Caki2 (cell line): ENCODE data around the gene WIZ. TPM values are rescaled to one million over a fixed set of nuclear protein-coding genes. Genes with fewer than 3 reads are reported as not detected.
A peak's percentile ranks its signal among the peaks of the same experiment; 100 is the strongest.
"Not testable (repeated sequence)": the region's sequence is repeated elsewhere in the genome, so short reads cannot be mapped to it uniquely, and the experiment has no call there.

ENCODE experiments used
- DNase-seq: peaks from one replicate; pipeline ENCODE4 v3.0.0-alpha.2; 2015; ENCODE audit warnings: low read depth
- in situ Hi-C: cut with HindIII; loops from 2 replicates; pipeline ENCODE4 v1.10.0; 2016; ENCODE audit warnings: low sequenced_read_pairs, low pct_unique_long_range_greater_than_20kb, mixed read lengths
- total RNA-seq: library from RNA; depleted of rRNA; stranded (reverse); fragments of >200 nt; shearing (Covaris generic); gene quantifications from 2 replicates; pipeline ENCODE4 v1.2.3, GENCODE V29; 2014; ENCODE audit warnings: low replicate concordance

Gene WIZ
- total RNA-seq, 1 experiment from 2014 or later: 11.5 TPM

DNA sequence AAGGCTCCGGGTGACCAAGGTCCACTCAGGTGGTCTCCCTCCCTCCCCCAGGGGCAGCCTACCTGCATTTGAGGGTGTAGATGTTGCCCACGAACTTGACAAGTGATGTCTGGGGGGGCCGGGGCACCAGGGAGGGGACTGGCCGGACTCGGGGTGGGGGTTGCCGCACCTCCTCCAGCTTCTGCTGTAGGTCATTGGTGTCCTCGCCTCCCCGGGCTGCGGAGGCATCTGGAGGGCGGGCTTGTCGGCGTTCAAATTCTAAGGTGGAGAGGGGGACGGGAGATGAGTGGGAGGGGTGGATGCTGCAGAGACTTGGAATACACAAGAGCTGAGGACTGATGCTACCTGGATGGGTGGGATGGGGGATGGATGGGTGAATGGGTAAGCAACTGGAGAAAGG, 25.6 kb downstream of the WIZ start:
- in situ Hi-C loops: no loop called here
- no peak for DNase-seq

DNA sequence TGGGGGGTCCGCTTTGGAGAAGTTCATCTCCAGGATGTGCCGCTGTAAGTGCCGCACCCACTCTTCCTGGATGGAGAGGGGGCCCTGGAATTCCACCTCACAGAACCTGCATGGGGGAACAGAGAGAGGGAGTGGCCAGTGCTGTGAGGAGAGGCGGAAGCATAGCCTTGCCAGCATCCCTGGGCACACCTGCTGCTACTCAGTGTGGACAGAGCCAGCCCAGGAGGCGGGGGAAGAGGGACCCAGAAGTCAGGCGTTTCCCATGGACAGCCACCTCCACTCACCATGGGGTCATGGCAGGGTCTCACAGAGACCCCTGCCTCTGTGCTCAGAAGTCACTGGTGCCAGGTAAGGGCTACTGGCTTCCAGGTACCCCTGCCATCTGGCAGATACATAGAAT, 26.6 kb downstream of the WIZ start:
- no peak for DNase-seq
- in situ Hi-C loops: no loop called here

DNA sequence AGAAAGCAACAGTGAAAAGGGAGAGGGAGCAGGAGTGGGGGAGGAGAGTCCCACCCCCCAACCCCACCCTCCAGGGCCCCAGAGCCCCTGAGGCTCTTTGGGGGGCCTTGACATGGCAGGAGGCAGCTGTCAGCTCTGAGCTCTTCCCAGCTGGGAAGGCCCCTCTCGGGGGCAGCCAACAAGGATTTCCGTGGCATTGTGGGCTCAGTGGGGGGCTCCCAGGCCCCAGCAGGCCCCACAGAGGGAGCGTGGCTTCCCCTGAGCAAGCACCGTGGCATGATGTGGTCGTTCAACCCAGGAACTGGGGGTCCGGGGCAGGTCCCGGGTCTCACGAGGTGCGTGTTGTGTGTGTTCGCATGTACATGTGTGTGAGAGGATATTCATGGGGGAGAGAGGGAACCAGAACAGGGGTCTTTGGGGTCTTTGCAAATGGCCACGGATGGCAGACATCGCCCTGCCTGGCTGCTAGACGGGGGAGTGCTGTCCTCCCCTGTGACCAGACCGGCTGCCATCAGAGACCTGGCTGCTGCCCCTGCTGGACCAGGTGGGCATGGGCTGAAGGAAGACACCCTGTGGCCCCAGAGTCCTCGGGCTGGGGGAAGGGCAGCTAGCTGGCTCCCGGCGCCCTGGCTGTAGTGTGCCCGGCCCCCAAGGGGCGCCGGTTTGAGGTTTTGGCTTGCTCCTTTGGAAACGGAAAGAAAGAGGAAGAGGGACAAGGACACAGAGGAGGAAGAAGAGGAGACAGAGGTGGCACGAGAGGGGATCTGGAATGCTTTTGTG, 27.3 kb downstream of the WIZ start:
- DNase-seq: no peak
- in situ Hi-C loops: no loop called here

DNA sequence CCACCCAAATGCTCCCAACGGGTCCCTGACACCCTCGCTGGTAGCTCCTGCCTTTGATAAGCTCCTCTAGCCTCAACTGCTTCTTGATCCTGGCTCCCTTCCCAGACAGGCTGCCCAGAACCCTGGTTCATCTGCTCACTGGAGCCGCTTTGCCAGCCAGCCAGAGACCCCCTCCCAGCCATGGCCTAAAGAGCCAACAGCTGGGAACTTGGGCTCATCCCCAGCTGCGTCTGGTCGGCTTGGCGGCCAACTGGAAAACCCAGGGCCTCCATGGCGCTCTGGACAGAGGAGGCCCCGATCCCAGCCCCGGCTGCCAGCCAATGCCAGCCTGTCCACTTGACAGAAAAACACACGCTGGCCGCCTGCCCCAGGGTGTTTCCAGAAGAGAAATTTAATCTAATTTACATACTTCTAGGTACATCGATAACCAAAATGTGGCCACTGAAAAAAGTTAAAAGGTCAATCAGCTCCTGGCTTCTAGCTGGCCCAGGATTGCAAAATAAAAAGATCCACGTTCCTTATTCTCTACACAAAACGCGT, 28.0 kb downstream of the WIZ start:
- no peak for DNase-seq
- in situ Hi-C loops: no loop called here

DNA sequence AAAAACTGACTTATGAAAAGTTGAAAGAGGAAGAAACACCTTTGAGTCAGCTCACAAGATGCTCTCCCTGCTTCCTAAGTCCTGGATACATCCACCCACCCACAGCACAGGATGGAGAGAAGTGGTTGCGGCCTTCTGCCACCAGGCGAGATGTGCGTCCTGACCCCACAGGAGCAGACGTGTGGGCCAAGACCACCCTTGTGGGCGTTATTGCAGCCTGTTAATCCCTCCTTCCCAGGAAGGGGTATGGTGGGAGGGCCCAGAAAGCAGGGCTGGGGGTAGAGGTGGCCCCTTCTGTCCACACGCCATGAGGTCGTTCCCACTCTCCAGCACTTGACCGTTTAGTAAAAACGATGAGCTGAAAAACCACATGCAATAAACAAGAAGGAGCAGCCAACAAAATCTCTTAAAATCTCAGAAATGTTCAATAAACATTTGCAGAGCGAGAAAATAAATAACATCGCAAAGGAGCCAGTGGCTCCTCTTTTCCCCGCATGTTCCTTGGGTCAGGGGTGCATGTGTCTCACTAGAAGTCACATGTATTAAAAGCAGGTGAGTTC, 28.5 kb downstream of the WIZ start:
- DNase-seq: no peak
- in situ Hi-C loops: no loop called here

DNA sequence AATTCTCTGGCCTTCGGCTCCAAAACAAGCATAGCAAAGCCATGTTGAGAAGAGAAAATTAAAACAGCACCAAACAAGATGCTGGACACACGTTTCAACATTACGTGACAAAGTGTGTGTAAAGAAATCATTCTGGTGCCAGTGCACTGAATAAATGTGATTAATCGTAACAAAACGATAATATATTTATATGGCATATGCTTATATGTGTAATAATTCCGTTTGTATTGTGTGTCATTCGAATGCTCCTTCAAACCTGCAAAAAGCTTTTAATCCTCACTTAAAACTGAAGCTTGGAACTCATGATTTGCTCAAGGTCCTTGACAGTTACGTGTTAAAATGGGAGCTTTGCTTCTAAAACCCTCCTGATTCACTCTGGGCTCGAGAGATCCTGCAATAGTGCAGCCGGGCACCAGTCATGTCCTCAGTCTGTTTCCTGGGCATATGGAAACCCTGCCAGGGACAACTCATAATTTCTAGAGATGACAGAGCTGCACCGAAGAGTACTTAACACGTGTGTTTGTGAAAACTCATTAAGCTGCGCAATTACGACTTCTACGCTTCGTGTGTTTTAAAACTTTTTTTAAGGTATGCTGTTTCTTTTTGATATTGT, 30.2 kb downstream of the WIZ start:
- in situ Hi-C loops: no loop called here
- DNase-seq: no peak

DNA sequence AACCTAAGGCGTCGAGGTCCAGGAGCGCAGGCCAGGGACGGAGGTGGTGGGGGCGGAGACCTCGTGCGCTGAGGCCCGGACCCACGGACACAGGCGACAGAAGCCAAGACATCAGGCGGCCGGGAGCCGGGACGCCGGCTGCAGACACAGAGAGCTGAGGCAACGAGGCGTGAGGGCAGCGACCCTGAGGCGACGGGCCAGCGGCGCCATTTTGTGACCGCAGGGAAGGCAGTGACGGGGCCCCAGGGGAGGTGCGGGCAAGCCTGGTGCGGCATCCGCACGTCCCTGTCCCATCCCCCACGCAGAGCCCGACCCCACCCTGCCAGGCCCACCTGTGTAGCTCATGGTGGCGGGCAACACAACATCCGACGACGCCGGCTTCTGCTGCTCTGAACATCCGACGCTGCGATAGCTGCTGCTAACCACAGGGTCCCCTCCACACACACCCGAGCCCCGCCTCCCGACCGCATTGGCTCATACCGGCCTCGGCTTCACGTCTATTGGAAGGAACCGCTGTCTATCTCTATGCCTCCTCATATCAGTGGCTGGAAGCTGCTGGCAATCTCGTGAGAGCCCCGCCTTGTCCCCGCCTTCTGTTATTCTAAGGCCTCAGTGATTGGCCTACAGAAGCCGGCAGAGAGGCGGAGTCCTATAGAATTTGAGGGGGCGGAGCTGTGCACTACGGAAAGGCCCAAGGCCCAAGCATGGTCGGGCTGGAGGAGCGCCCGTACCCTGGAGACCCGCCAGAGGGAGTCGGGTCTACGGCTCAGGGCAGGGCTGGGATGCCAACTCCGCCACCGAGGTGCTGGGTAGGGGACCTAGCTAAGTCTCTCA, 31.0 kb downstream of the WIZ start, which contains the start of gene AKAP8L:
AKAP8L (minus strand) TSS at position 410 of the 834 bp plus-strand sequence; CDS start at position 345, 65 bp downstream.
- in situ Hi-C loops: no loop called here
- DNase-seq: peak; percentile 100

DNA sequence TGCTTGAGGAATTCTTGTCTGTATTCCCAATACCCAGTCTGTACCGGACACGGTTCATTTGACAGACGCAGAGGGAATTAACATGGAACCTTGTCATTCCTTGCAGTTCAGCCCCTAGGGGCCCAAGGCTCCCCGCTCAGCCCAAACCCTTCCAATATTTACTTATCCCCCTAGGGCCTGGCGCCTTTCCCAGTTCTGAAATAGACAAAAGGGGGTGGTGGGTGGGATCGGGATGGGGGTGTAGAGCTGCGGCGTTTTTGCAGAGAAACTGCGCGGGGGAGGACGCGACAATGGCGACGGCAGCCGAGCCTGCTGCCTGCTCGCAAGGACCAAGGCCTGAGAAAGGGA, 31.6 kb downstream of the WIZ start:
- in situ Hi-C loops: no loop called here
- no peak for DNase-seq

DNA sequence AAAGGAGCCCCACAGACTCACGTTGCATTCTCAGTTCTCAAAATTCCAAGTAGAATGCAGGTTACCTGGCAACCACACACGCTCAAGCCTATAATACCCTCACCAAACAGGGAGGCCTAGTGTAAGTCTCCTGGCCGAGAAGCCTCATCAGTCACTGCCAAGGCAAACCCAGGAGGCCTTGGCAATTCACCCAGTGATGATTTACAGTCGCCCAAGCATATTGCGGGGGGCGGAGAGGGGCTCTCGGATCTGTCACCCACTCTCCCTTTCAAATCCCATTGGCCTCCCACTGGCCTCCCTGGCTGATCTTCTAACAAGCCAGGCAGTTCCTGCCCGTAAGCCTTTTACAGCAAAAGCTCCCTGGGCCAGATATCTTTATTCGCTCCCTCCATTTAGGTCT, 32.1 kb downstream of the WIZ start:
- DNase-seq: no peak

DNA sequence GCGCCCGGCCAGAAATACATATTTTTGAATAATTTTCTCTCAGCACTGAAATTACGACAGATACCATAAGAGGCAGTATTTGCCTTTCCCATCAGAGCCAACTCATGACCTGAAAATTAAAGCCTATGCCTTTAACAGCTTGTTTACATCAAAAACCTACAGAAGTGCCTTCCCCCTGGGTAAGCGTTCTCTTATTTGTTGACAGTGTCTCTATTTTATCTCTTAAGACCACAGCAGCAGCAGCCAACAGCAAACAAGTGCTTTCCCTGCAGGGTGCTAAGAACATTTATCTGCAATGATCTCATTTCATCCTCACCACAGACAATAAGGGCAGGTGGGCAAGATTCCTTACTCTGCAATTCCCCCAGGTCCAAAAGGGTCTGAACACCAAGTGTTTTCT, 36.9 kb downstream of the WIZ start:
- in situ Hi-C loops: no loop called here
- DNase-seq: no peak

More for the DNA sequence above, 32.1 kb downstream of the WIZ start:
- in situ Hi-C loops: no loop called here

DNA sequence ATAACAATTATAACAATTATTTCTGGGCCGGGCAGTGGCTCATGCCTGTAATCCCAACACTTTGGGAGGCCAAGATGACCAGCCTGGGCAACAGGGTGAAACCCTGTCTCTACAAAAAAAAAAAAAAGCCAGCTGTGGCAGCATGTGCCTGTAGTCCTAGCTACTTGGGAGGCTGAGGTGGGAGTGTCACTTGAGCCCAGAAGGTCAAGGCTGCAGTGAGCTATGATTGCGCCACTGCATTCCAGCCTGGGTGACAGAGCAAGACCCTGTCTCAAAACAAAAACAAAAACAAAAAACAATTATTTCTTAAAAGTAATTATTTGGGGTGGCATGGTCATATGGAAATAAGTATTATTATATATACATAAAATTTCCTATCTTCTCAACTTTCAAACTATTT, 38.4 kb downstream of the WIZ start:
- in situ Hi-C loops, DNase-seq: not testable (repeated sequence)

DNA sequence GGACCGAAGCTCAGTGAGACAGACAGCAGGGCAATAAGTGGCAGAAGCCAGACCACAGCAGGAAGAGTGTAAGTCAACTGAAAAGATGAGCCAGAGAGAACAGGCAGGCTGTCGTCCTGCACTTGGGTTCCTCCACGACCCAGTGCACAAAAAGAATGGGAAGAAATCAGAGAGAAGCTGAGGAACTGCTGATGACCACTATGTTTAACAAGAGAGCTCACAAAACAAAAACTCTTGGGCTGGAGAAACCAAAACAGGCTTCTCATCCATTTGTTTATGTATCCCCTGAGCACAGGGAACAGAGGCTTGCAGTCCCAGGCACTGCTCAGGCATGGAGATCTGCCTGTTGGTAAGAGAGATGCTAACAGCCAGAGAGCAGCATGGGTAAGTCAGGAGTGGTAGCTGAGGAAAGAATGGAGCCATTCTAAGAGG, 45.0 kb downstream of the WIZ start:
- in situ Hi-C loops: no loop called here
- peak; percentile 85 for DNase-seq

DNA sequence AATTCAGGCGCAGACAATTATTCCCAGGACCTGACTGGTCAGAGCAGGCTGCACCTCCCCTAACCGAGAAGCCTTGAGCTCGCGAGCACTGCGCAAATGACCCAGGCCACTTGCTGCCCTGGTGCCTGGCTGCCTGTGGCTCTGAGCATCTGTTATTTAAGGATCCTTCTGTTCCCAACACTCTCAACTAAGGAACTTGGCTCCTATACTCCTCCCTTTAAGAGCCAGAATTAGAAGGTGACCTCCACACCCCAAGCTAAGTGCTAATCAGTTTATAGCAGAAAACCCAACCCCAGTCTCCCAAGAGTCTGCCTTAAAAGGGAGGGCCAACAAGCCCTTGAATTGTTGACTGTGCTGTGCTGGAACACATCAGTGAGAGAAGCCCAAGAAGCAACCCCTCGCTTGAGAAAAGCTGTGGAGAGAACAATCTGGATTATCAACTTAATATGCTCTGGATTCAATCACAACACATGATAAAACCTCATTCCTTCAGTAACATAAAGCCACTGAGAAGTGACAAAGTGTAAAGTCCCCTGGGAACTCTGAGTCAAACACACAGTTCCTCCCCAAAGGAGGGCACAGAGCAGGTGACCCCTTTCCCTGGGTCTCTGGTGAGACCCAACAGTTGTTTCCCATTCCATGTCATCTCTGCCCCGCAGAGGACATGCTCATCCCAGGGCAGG, 45.5 kb downstream of the WIZ start:
- in situ Hi-C loops: no loop called here
- DNase-seq: no peak

DNA sequence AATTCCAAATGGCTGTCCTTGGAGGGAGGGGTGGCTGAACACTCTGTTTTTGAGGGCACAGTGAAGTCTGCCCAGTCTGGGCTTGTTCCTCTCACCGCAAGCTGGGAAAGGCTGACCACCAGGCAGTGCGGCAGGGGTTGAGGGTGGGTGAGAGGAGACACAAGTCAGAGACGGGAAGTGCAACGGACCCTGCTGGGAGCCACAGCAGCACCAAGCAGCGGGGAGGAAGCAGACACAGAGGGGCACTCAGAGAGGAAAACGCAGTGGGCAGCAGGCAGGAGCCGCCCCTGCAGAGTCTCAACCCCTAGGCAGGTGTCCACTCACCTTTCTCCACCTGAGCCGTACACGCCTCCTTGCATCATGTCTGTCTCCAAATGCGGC, 46.6 kb downstream of the WIZ start:
- in situ Hi-C loops: no loop called here
- no peak for DNase-seq

DNA sequence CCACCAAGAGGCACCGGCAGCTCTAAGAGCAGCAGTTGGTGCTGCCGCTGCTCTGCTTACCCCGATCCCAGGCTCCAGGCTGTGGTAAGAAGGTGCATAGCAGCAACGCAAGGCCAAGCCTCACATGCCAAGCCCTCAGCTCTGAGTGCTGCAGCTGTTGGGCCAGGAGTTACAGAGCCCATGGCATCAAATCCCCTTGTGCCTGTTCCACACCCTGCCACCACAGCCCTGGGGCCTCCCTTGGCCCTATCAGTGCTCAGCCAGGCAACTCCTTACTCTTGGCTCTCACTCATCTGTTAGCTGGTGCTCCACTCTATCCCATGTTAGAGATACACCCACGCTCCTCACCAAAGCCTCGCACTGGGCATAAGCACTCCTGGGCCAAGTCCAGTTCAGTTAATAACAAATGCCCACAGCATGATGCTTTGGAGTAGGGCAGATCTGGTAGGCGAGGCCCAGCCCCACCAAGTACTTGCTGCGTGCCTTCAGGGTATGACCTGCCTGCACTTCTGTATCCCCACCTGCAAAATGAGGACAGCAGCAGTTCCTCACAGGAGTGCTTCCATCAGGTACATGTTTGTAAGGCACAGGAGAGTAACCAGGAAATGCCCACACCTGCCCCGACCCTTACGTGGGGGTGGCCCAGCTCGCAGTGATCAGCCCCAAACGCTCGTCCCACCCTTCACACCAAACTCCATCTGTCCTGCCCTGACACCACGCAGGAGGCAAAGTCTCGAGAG, 47.2 kb downstream of the WIZ start:
- in situ Hi-C loops: no loop called here
- DNase-seq: no peak

DNA sequence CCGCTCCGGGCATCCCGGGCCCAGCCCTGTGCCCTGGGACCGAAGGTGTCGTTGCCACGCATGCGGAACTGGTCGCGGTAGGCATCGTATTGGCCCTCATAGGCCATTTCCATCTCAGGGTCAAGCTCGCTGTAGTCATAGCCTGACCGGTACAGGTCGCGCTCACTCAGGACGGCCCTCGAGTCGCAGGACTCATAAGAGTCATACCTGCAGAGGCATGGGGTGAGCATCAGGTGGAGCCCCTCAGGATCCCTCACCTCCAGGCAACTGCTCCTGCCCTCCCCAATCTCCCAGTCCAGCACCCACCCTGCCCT, 48.4 kb downstream of the WIZ start:
- no peak for DNase-seq
- in situ Hi-C loops: no loop called here

DNA sequence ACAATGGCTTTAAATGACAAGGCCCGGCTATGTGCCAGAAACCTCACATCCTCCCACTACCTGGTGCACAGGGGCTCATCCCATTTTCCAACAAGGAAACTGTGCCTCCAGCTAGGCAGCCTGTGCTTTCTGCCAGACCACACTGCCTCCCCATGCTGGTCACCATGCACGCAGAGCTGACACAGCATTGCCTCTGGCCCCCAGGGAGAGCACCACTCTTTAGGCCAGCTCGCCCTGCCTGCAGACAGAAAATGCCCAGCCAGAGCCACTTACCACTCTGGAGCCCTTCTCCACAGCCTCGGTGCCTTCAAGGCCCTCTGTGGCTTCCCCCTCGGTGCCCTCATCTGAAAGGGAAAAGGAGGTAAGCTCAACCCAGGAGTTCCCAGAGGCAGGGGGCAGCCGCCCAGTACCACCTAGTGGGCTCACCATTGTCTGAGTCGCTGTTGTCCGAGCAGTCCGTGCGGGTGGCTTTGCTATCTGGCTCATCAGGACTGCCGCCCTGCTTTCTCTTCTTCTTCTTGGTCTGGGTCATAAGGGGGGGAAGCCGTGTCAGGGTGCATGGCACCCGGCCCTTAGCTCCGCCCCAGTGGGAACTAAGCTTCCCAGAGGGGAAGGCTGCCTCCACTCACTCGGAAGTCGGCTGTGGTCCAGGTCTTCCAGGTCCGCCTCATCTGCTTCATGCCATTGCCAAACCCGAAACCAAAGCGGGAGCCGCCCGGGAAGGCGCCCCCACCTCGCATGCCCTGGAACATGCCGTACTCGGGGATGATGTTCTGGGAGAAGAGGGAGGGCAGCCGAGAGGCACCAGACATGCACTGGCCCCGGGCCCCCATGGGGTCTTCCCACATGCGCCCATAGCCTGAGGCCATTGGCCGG, 49.0 kb downstream of the WIZ start:
- in situ Hi-C loops: no loop called here

More for the DNA sequence above, 49.0 kb downstream of the WIZ start:
- no peak for DNase-seq
